Amniotic epithelial cell (primary cell): ENCODE results near the gene STARD13.

Source experiments
- DNase-seq: peaks from one replicate; pipeline ENCODE4 v3.0.0-alpha.2; 2010; ENCODE audit warnings: low read depth

The STARD13 gene

DNA sequence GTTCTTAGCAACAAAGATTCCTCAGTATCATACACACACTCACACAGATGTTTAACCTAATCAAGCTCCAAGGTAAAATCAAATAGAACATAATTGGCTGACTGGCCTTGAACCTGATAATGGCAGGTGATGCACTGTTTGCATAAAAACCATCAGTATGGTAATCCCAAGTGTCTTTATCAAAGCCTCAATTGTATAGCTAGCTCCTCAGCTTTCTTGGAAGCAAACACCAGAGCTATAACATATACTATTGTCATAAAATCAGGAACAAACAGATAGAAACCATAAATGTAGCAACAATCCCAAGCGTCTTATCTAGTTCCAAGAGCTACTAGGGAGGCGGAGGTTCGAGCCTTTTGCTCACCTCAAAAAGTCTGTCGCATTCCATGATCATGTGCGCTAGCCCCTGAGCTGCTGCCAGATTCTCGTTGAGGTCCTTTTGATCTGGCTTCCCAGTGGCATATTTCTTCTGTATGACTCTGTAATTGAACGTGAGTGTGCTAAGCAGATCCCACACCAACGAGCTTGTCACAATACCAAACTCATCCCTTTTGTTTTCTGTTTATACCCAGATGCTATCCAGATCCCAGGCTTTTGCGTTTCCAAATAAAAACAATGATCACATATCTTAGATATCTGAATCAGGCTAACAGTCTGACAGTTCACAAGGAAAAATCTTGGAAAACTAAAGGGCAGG lies 174.0 kb downstream of the STARD13 start:
- no peak for DNase-seq

GRCh38 chr13:33110713-33111413 lies 174.7 kb downstream of the STARD13 start:
- DNase-seq: no peak

- no peak for DNase-seq
Observed at GRCh38 chr13:33110386-33110712, 175.2 kb downstream of the STARD13 start.

DNA sequence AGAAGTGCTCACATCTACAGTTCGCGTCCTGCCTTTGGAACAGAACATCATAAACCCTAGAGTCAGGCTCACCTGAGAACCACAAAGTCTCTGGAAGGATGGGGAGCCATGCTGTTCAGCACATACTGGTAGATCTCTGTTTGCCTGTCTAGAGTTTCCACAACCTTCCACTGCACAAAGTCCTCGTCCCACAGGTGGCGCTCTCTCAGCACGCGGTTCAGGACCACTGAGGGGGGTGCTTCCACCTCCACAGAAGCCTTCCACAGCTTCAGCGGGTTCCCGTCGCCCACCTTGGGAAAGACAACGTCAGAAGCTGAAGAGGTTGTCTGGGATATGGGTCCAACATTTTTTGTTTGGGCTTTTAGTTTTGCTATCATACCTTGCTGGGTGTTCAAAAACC lies 175.8 kb downstream of the STARD13 start:
- no peak for DNase-seq

DNA sequence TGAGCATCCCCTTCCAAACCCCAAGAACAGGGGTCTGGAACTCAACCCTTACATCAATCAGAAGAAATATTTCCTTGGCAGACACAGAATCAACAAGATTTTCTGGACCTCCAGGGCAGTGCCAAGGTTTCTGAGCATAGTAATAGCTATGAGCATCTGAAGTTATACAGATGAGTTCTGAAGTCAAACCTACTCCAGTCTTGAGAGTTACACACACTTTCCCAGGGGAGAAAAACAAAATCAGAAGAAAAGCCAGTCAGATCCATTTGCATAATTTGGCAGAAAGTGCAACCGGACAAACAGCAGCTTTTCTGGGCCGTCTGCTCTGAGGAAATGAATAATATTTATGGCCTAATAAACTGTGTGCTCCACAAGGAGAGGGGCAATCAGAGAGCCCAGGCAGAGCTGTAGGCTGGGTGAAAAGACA lies 176.3 kb downstream of the STARD13 start:
- no peak for DNase-seq

DNA sequence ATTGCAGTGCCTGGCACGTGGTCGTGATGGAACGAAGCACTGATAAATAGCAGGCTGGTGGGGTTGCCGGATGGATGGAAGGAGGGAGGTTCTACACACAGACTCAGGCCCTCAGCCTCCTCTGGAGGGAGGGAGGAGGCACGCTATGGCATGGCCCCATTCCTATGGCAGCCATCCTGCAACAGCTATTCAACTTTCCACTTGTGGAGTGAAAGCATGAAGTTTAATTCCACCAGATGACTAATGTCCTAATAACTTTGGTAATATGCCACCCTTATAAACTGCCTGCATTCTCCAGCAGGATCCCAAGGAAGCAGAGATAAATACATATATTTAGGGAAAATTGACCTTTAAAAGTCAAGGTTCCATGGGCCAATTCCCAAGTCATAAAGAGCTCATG lies 176.9 kb downstream of the STARD13 start:
- no peak for DNase-seq

- DNase-seq: no peak
Observed at GRCh38 chr13:33107361-33107760, 178.2 kb downstream of the STARD13 start.

GRCh38 chr13:33106656-33107360 lies 178.7 kb downstream of the STARD13 start:
- no peak for DNase-seq

- DNase-seq: no peak
Observed at GRCh38 chr13:33105387-33106005, 180.1 kb downstream of the STARD13 start.

GRCh38 chr13:33103457-33103856 lies 182.1 kb downstream of the STARD13 start:
- DNase-seq: no peak

- no peak for DNase-seq
Observed at GRCh38 chr13:33101835-33102234, 183.7 kb downstream of the STARD13 start.

DNA sequence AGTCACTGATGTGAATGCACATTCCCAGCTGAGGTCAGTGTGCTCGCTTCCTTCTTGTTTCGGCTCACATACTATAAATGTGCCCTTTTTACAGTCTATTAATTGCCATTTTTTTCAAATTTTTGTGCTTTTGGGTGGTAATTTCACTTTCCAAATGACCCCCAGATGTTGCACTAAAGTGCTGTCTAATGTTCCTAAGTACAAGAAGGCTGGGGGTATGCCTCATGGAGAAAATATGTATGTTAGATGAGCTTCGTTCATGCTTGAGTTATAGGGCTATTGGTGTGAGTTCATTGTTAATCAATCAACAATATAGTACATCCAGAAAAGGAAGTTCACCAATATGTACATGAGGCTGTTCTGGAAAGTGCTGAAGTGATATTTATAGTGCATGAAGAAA lies 184.7 kb downstream of the STARD13 start:
- no peak for DNase-seq

DNA sequence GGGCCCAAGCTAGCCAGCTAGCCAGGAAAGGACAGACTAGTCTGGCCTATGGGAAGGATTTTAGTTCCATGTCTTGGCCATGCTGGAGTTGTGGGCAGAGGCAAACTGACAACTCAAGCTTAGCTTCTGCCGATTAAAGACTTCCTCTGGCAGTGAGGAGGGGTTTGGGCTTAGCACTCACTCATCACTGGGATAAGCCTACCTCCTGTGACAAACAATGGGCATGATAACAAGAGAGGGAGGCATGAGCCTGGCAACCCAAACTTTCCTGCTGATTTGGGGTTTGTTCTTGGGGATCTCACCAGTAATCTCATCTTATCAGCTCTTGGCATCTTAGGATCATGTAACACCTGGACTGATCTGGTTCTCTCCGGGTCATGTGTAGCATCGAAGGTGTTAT lies 185.7 kb downstream of the STARD13 start:
- no peak for DNase-seq

- DNase-seq: no peak
Observed at GRCh38 chr13:33096886-33097605, 188.5 kb downstream of the STARD13 start.

DNA sequence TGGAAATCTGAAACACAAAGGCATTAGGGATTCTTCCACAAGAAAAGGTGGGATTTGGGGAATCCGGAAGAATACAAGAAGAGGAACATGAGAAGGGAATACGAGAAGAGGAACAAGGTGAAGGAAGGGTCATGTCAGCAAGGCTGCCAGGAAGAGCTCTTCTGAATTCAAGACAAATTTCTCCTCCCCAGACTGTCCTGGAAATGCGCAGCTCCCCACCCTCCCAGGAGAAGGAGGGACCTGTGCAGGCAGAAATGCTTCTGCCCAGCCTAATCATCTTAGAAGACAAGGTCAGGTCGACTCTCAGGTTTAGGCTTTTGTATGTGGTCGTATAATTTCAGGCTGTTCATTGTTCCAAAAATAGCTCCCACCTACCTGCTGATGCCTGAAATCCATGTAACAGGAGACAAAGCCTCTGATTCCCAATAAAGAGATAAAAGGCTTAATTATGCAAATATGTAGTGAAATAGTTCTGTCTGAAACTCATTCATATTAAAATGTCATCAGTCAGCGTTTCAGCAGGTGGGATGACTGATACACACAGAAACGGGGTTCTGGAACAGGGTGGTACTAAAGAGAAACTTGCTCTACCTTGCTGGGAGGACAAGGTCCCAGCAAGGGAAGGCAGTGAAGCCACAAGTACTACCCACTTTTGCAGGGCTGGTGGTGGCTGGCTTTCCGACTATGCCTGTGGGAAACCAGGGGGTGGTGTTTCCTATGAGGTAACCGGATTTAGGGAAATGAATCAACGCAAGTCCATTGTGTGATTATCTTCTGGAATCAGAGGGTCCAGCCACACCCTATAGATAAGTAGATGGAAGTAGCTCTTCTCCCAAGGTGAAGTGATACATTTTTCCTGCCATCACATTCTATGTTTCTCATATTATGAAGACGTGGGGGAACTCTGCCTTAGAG lies 193.2 kb downstream of the STARD13 start:
- DNase-seq: no peak

- no peak for DNase-seq
Observed at GRCh38 chr13:33091415-33091774, 194.2 kb downstream of the STARD13 start.

DNA sequence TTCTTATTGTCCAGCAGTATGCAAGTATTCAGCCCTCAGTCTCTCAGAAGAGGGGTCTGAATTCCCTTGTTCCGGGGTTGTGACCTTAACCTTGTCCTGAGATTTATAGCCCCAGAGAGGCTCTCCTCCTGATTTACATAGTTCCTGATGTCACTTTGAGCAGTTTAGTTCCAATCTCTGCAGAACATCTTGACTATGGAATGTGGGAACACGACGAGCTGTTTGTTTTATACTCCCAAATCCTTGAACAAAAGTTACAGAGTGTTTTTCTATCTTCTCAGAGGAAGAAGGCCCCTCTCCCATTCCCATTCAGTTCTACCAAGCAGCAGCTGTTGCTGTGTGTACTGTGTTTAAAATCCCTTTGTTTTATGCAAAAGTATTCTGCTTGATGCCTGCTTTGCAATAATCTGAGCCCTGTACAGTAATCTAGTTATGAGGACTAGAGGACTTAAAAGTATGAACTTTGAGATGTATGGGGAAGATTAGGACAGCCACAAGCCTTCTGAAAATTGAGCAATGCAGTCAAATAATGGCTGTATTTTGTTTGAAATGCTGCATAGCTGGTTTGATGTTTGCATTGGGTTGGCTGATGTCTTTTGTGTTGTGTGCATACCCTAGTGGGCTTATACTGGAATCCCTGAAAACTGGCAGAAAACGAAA lies 194.7 kb downstream of the STARD13 start:
- peak; percentile 55 for DNase-seq

DNA sequence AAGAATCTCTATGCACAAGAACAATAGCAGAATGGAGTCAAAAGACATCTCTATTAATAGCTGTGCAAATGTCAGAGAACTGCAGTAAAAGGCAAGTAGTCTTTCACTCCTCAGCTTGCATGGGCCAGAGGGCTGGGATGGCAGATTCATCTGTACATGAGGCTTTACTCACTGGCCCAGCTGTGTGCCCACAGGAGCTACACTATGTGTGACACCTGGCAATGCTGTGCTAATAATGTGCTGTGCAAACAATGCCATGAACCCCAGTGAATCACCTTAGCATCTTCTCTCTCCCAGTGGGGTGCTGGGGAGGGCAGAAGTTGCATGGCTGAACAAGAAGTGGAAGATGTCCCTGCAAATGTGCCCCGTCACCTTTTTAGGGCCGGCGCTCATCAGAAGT lies 196.2 kb downstream of the STARD13 start:
- DNase-seq: no peak

DNA sequence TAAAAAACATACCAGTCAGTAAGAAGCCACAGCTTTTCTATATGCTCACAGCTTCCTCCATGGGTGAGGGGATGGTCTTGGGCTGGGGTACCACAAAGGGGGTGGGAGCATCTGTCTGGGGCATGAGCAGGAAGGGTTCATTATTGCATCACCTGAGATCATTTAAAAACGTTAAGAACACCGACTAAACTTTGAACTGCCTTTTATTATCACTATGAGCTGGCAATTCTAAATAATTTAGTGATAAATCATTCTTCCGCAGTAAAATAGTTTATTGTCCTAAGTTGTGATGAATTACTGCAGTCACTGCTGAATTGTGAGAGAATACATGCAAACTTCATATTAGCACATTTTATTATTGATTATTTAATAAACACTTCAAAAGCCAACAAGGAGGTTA lies 197.8 kb downstream of the STARD13 start:
- no peak for DNase-seq

DNA sequence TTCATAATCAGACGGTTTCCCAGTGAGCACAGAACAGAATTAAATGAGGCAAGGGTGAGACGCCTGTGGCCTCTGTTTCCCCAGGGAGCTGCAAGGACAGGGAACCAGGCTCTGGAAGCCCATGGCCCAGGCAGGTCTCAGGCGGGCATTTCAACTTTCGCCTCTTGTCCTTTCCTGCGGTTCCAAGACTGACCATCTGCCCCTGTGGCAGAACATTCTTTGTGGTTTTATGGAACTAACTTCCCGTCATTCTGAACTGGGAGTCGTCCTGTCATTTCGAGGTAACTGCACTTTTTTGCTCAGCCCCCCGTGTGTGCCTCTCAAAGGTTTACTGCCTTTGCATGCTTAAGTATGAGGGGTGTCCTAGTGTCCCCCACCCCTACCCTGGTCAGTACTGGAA lies 198.5 kb downstream of the STARD13 start:
- peak; percentile 47 for DNase-seq

DNA sequence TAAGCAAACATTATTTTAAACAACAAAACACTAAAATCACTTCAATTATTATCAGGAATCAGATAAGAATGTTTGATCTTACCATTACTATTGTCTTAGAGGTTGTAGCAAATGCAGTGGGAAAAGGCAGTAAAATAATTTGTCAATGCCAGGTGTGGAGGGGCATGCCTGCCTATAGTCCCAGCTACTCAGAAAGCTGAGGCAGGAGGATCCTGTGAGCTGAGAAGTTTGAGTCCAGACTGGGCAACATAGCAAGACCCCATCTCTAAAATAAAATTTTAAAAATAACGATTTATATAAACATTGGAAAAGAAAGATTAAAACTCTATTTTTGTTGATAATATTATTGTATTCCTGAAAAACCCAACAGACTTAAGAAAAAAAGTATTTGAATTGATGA lies 202.5 kb downstream of the STARD13 start:
- DNase-seq: no peak
